ENCODE measurements around the gene TBC1D14.

DNA sequence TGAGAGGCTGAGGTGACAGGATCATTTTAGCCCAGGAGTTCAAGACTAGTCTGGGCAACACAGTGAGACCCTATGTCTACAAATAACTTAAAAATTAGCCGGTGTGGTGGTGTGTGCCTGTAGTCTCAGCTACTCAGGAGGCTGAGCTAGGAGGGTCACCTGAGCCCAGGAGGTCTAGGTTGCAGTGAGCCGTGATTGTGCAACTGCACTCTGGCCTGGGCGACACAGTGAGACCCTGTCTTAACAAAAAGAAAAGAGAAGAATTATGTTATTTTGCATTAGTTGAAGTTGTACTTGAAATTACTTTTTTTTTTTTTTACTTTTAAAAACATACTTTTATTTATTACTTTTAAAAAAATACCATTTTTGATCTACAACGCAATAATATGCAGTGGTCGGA, 111.7 kb downstream of the TBC1D14 start:
- TF ChIP-seq POLR2A (IDR thresholded peaks at IDR 0.05) = no peak
- TF ChIP-seq, protein P1, sequence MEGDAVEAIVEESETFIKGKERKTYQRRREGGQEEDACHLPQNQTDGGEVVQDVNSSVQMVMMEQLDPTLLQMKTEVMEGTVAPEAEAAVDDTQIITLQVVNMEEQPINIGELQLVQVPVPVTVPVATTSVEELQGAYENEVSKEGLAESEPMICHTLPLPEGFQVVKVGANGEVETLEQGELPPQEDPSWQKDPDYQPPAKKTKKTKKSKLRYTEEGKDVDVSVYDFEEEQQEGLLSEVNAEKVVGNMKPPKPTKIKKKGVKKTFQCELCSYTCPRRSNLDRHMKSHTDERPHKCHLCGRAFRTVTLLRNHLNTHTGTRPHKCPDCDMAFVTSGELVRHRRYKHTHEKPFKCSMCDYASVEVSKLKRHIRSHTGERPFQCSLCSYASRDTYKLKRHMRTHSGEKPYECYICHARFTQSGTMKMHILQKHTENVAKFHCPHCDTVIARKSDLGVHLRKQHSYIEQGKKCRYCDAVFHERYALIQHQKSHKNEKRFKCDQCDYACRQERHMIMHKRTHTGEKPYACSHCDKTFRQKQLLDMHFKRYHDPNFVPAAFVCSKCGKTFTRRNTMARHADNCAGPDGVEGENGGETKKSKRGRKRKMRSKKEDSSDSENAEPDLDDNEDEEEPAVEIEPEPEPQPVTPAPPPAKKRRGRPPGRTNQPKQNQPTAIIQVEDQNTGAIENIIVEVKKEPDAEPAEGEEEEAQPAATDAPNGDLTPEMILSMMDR (IDR thresholded peaks at IDR 0.05) = no peak

Measured in transverse colon (tissue), 3 donors.